H1 (cell line): ENCODE measurements around the gene ASPDH.

Experiments
- EP300 ChIP-seq, 2 experiments: IDR thresholded peaks; 1 replicate in 1 of 2; 2 replicates in 1 of 2; pipeline ENCODE4 v1.6.1; 2011 to 2012; ENCODE audit warnings: low read depth in 2 of 2, low read length in 2 of 2, mild to moderate bottlenecking in 2 of 2, borderline replicate concordance in 1 of 2, inconsistent platforms in 1 of 2, moderate library complexity in 1 of 2
- FOSL1 ChIP-seq: IDR thresholded peaks from 2 replicates; pipeline ENCODE4 v1.6.1; 2011; ENCODE audit warnings: mild to moderate bottlenecking, low read depth, low read length, moderate library complexity; ENCODE audit not compliant: insufficient read depth
- NANOG ChIP-seq: IDR thresholded peaks from 2 replicates; pipeline ENCODE4 v1.6.1; 2011; ENCODE audit warnings: low read length, low read depth, mild to moderate bottlenecking, inconsistent platforms; ENCODE audit not compliant: insufficient read depth, poor library complexity, severe bottlenecking
- POLR2A ChIP-seq, 2 experiments: IDR thresholded peaks; 1 replicate in 1 of 2; 2 replicates in 1 of 2; pipeline ENCODE4 v1.6.1; 2011; ENCODE audit warnings: low read depth in 2 of 2, low read length in 2 of 2, mild to moderate bottlenecking in 2 of 2; ENCODE audit errors: control extremely low read depth in 1 of 2
- TCF12 ChIP-seq: IDR thresholded peaks from 2 replicates; pipeline ENCODE4 v1.6.1; 2011; ENCODE audit warnings: low read depth, mild to moderate bottlenecking, low read length
- TF ChIP-seq, protein P1 (sequence below), 3 experiments: IDR thresholded peaks; 1 replicate in 2 of 3; 2 replicates in 1 of 3; pipeline versions ENCODE4 v1.5.1 to v1.6.1; 2011; ENCODE audit warnings: low read length in 3 of 3, mild to moderate bottlenecking in 3 of 3, inconsistent platforms in 2 of 3, low read depth in 1 of 3, moderate library complexity in 1 of 3; ENCODE audit not compliant: insufficient read depth in 1 of 3; ENCODE audit errors: control extremely low read depth in 1 of 3

DNA sequence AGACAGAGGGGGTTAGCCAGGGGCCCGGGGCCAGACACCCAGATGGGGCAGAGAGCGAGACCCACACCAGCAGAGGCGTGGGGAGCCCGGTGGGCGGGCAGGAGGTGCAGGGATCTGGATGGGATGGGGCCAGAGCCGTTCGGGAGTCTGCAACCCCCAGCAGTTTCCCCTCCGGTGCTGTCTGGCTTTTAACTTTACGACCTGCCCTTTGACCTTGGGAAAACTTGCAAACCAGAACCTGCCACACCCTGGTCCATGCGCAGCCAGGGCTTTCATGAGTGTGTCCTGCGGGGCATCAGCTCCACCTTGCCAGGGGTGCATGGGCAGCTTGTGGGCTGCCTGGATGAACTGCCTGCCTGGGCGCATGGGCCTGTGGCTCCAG lies 12.5 kb downstream of the ASPDH start:
- no peak for TF ChIP-seq TCF12
- no peak for TF ChIP-seq POLR2A (IDR thresholded peaks at IDR 0.05; ENCODE audit: control extremely low read depth in 1 of 2, low read depth in 2 of 2, low read length in 2 of 2)
- TF ChIP-seq, protein P1, sequence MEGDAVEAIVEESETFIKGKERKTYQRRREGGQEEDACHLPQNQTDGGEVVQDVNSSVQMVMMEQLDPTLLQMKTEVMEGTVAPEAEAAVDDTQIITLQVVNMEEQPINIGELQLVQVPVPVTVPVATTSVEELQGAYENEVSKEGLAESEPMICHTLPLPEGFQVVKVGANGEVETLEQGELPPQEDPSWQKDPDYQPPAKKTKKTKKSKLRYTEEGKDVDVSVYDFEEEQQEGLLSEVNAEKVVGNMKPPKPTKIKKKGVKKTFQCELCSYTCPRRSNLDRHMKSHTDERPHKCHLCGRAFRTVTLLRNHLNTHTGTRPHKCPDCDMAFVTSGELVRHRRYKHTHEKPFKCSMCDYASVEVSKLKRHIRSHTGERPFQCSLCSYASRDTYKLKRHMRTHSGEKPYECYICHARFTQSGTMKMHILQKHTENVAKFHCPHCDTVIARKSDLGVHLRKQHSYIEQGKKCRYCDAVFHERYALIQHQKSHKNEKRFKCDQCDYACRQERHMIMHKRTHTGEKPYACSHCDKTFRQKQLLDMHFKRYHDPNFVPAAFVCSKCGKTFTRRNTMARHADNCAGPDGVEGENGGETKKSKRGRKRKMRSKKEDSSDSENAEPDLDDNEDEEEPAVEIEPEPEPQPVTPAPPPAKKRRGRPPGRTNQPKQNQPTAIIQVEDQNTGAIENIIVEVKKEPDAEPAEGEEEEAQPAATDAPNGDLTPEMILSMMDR (IDR thresholded peaks at IDR 0.05; ENCODE audit: control extremely low read depth in 1 of 3, insufficient read depth in 1 of 3, low read depth in 1 of 3, low read length in 3 of 3), result no peak
- TF ChIP-seq FOSL1, result no peak
- TF ChIP-seq NANOG, result no peak
- no peak for TF ChIP-seq EP300 (IDR thresholded peaks at IDR 0.05; ENCODE audit: borderline replicate concordance in 1 of 2, low read depth in 2 of 2, low read length in 2 of 2)
